Hepatocyte (in vitro differentiated cells): ENCODE measurements around the gene ZFPM1.

Experiments used
- EZH2 ChIP-seq: fragments of 200-600 bp; sonication (generic); IDR thresholded peaks from 2 replicates; pipeline ENCODE4 v1.6.1; 2016; ENCODE audit warnings: antibody characterized with exemption, mild to moderate bottlenecking, borderline replicate concordance
- TF ChIP-seq, protein P1 (sequence below): fragments of 200-600 bp; sonication (generic); IDR thresholded peaks from 2 replicates; pipeline ENCODE4 v1.5.1; 2016; ENCODE audit warnings: antibody characterized with exemption, mild to moderate bottlenecking; ENCODE audit not compliant: poor library complexity

DNA sequence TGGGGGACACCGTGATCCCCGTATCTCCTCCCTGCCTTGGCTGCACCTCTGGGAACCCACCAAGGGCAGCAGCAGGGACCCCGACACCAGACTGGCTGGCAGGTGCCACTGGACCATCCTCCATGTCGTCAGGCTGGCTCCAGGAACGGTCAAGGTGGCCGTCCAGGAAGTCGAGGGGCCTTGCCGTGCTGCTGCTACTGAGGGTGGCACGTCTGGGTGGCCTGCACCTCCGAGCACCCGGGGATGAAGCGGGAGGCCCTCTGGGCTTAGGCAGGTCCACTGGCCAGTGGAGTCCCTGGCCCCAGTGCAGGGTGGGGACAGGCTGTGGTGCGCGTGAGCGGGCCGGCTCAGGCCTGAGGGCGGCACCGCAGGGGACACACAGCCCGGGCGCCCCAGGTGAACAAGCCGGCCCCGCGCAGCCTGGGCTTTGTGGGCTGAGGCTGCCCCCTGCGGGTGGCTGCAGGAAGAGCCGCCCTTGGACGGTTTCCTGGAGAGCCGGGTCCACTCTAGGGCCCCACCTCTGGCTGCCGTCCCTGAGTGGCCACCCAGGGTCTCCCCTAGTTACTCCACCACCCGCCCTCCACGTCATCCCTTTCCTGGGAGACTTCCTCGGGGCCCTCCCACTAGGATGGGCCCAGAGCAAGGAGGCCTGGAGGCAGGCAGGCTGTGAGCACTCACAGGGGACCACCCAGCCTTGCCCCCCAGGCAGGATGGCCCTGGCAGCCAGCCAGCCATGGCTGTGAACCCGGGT lies 74.3 kb downstream of the ZFPM1 start:
- TF ChIP-seq, protein P1, sequence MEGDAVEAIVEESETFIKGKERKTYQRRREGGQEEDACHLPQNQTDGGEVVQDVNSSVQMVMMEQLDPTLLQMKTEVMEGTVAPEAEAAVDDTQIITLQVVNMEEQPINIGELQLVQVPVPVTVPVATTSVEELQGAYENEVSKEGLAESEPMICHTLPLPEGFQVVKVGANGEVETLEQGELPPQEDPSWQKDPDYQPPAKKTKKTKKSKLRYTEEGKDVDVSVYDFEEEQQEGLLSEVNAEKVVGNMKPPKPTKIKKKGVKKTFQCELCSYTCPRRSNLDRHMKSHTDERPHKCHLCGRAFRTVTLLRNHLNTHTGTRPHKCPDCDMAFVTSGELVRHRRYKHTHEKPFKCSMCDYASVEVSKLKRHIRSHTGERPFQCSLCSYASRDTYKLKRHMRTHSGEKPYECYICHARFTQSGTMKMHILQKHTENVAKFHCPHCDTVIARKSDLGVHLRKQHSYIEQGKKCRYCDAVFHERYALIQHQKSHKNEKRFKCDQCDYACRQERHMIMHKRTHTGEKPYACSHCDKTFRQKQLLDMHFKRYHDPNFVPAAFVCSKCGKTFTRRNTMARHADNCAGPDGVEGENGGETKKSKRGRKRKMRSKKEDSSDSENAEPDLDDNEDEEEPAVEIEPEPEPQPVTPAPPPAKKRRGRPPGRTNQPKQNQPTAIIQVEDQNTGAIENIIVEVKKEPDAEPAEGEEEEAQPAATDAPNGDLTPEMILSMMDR, result peak; percentile 93
- no peak for TF ChIP-seq EZH2
